Measurements from ENCODE around the gene SIK3.

SIK3 gene

DNA sequence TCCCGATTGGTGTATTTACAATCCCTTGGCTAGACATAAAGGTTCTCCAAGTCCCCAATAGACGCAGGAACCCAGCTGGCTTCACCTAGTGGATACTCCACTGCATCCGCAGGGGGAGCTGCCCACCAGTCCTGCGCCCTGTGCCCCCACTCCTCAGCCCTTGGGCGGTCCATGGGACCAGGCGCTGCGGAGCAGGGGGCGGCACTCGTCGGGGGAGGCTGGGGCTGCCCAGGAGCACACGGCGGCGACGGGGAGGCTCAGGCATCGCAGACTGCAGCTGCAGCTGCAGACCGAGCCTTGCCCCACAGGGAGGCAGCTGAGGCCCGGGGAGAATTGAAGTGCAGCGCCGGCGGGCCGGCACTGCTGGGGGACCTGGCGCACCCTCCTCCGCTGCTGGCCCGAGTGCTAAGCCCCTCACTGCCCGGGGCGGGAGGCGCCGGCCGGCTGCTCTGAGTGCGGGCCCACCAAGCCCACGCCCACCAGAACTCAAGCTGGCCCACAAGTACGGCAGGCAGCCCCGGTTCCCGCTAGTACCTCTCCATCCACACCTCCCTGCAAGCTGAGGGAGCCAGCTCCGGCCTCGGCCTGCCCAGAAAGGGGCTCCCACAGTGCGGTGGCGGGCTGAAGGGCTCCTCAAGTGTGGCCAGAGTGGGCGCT, 12.2 kb upstream of the SIK3 start:
- Histone ChIP-seq H3K79me2 (ENCODE audit: low read length) (no peaks in the 10 kb centered on the region), H3K27ac (ENCODE audit: low read length) (no peak overlapping the region), H3K4me3 (ENCODE audit: low read length) (no peak overlapping the region), H3K36me3 (replicated peaks; ENCODE audit: insufficient read depth, low read length) (no peaks in the 10 kb centered on the region), H4K20me1 (ENCODE audit: insufficient read depth, low read length) (no peaks in the 10 kb centered on the region), H3K4me2 (ENCODE audit: low read depth, low read length) (no peak overlapping the region), H3K9me3 (replicated peaks; ENCODE audit: insufficient read depth, low read length) (no peaks in the 10 kb centered on the region), H2AFZ (ENCODE audit: low read length) (no peak overlapping the region), H3F3A (ENCODE audit: insufficient read depth, low read length) (no peaks in the 10 kb centered on the region), H3K9ac (ENCODE audit: low read length) (no peak overlapping the region), H3K27me3 (replicated peaks; ENCODE audit: insufficient read depth, low read length) (no peaks in the 10 kb centered on the region), H3K9me2 (replicated peaks; ENCODE audit: insufficient read depth, low read length) (no peaks in the 10 kb centered on the region), H3K4me1 (ENCODE audit: low read length) (no peaks in the 10 kb centered on the region)
- TF ChIP-seq EZH2phosphoT487 (IDR thresholded peaks at IDR 0.05; ENCODE audit: low read length) (no peak), EZH2 (optimal IDR thresholded peaks at IDR 0.05; ENCODE audit: low read depth, low read length) (no peak)
- TF ChIP-seq, protein P1, sequence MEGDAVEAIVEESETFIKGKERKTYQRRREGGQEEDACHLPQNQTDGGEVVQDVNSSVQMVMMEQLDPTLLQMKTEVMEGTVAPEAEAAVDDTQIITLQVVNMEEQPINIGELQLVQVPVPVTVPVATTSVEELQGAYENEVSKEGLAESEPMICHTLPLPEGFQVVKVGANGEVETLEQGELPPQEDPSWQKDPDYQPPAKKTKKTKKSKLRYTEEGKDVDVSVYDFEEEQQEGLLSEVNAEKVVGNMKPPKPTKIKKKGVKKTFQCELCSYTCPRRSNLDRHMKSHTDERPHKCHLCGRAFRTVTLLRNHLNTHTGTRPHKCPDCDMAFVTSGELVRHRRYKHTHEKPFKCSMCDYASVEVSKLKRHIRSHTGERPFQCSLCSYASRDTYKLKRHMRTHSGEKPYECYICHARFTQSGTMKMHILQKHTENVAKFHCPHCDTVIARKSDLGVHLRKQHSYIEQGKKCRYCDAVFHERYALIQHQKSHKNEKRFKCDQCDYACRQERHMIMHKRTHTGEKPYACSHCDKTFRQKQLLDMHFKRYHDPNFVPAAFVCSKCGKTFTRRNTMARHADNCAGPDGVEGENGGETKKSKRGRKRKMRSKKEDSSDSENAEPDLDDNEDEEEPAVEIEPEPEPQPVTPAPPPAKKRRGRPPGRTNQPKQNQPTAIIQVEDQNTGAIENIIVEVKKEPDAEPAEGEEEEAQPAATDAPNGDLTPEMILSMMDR (IDR thresholded peaks at IDR 0.05; ENCODE audit: low read length): no peak
- DNase-seq: no peak

DNA sequence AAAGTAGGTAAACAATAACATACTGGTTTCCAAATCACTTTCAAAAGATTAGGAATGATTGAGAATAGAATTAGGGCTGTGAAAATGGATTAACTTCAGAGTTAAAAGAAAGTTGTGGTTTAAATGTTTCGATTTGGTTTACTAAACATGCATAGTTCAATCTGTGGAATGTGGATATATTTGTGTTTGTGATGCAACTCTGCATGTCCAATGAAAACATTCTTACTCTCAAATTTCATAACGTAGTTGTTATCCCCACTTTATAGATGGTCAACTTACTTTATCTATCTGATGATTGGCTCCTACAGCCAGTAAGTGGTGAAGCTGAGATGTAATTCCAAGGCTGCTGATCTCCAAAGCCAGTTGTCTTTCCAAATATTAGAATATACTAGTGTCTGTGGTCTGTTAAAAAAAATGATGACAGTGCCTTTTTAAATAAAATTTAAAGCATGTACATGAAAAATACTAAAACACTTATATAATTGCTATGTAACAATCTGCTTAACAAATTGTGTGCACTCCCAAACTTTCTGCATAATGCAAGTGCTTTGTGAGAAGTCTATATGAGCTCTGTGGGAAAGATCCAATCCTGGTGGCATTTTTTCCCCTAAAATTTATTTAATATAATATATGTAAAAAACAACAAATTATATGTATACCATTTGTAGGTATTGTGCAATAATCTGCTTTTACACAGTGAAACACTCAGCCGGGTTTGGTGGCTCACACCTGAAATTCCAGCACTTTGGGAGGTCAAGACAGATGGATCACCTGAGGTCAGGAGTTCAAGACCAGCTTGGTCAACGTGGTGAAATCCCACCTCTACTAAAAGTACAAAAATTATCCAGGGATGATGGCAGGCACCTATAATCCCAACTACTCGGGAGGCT, 9.7 kb upstream of the SIK3 start:
- H3K4me2 ChIP-seq (ENCODE audit: low read depth, low read length): no peak overlapping the region
- H3K9ac ChIP-seq (ENCODE audit: low read length): no peak overlapping the region
- H3K9me3 ChIP-seq (replicated peaks; ENCODE audit: insufficient read depth, low read length): no peaks in the 10 kb centered on the region
- H3K27me3 ChIP-seq (replicated peaks; ENCODE audit: insufficient read depth, low read length): no peaks in the 10 kb centered on the region
- H2AFZ ChIP-seq (ENCODE audit: low read length): no peak overlapping the region
- TF ChIP-seq EZH2 (optimal IDR thresholded peaks at IDR 0.05; ENCODE audit: low read depth, low read length) (no peak), EZH2phosphoT487 (IDR thresholded peaks at IDR 0.05; ENCODE audit: low read length) (no peak)
- TF ChIP-seq, protein P1 (IDR thresholded peaks at IDR 0.05; ENCODE audit: low read length): no peak
- H3K4me3 ChIP-seq (ENCODE audit: low read length): no peak overlapping the region
- H3K9me2 ChIP-seq (replicated peaks; ENCODE audit: insufficient read depth, low read length): no peaks in the 10 kb centered on the region
- H3F3A ChIP-seq (ENCODE audit: insufficient read depth, low read length): no peaks in the 10 kb centered on the region
- H4K20me1 ChIP-seq (ENCODE audit: insufficient read depth, low read length): no peaks in the 10 kb centered on the region
- H3K79me2 ChIP-seq (ENCODE audit: low read length): no peaks in the 10 kb centered on the region
- H3K36me3 ChIP-seq (replicated peaks; ENCODE audit: insufficient read depth, low read length): no peaks in the 10 kb centered on the region
- DNase-seq: no peak
- H3K27ac ChIP-seq (ENCODE audit: low read length): no peak overlapping the region
- no peaks in the 10 kb centered on the region for H3K4me1 ChIP-seq (ENCODE audit: low read length)

GRCh38 chr11:117100556-117100955, 2.3 kb upstream of the SIK3 start:
- Histone ChIP-seq H3F3A (ENCODE audit: insufficient read depth, low read length) (peaks cover 15% of the 10 kb centered on the region), H3K9me3 (replicated peaks; ENCODE audit: insufficient read depth, low read length) (no peaks in the 10 kb centered on the region), H3K4me1 (ENCODE audit: low read length) (peaks cover 15% of the 10 kb centered on the region), H3K36me3 (replicated peaks; ENCODE audit: insufficient read depth, low read length) (no peaks in the 10 kb centered on the region), H2AFZ (ENCODE audit: low read length) (no peak overlapping the region), H3K27me3 (replicated peaks; ENCODE audit: insufficient read depth, low read length) (no peaks in the 10 kb centered on the region), H3K4me3 (ENCODE audit: low read length) (no peak overlapping the region), H3K27ac (ENCODE audit: low read length) (no peak overlapping the region), H4K20me1 (ENCODE audit: insufficient read depth, low read length) (no peaks in the 10 kb centered on the region), H3K9me2 (replicated peaks; ENCODE audit: insufficient read depth, low read length) (no peaks in the 10 kb centered on the region), H3K79me2 (ENCODE audit: low read length) (peaks cover 25% of the 10 kb centered on the region), H3K4me2 (ENCODE audit: low read depth, low read length) (no peak overlapping the region), H3K9ac (ENCODE audit: low read length) (no peak overlapping the region)
- no peak for DNase-seq
- TF ChIP-seq EZH2 (optimal IDR thresholded peaks at IDR 0.05; ENCODE audit: low read depth, low read length) (no peak), EZH2phosphoT487 (IDR thresholded peaks at IDR 0.05; ENCODE audit: low read length) (no peak)
- TF ChIP-seq, protein P1 (IDR thresholded peaks at IDR 0.05; ENCODE audit: low read length): no peak

Measured in MM.1S (cell line).